ENCODE data around the gene FAF1. TPM values are rescaled to one million over a fixed set of nuclear protein-coding genes. Genes with fewer than 3 reads are reported as not detected.
"Not testable (repeated sequence)": the region's sequence is repeated elsewhere in the genome, so short reads cannot be mapped to it uniquely, and the experiment has no call there.

The FAF1 gene
- total RNA-seq, 1 experiment from 2014 or later, result 124 TPM

GRCh38 chr1:50929376-50929958 is 30.6 kb downstream of the FAF1 start:
- no peaks in the 10 kb centered on the region for H3K9me3 ChIP-seq (replicated peaks)
- no peaks in the 10 kb centered on the region for H3K27me3 ChIP-seq
- 0 out of 2 replicates have a peak, but pooled peaks cover 7% of the 10 kb centered on the region for H3K36me3 ChIP-seq
- 0 out of 2 replicates have a peak, but pooled peaks cover 3% of the 10 kb centered on the region for H3K4me1 ChIP-seq
- DNase-seq, result peak in 1 of 2 experiments; percentile 59
- no peak overlapping the region for H3K27ac ChIP-seq
- no peak overlapping the region for H3K4me3 ChIP-seq

- Histone ChIP-seq H3K4me1 (0 out of 2 replicates have a peak, but pooled peaks cover 3% of the 10 kb centered on the region), H3K4me3 (no peak overlapping the region), H3K27ac (no peak overlapping the region), H3K27me3 (no peaks in the 10 kb centered on the region), H3K9me3 (replicated peaks) (peaks cover 12% of the 10 kb centered on the region), H3K36me3 (peaks cover 5% of the 10 kb centered on the region; the same call in 1 of the 2 replicates)
- DNase-seq, result no peak
Measured at GRCh38 chr1:50923564-50923963, 36.5 kb downstream of the FAF1 start.

- Histone ChIP-seq H3K9me3 (replicated peaks) (peaks cover 12% of the 10 kb centered on the region), H3K27me3 (no peaks in the 10 kb centered on the region), H3K4me1 (no peaks in the 10 kb centered on the region), H3K27ac (no peak overlapping the region), H3K4me3 (no peak overlapping the region), H3K36me3 (peaks cover 5% of the 10 kb centered on the region; the same call in 1 of the 2 replicates)
- no peak for DNase-seq
Measured at GRCh38 chr1:50921029-50921428, 39.0 kb downstream of the FAF1 start.

GRCh38 chr1:50920409-50920808 is 39.7 kb downstream of the FAF1 start:
- no peak for DNase-seq
- H3K4me1 ChIP-seq, result no peaks in the 10 kb centered on the region
- H3K4me3 ChIP-seq, result no peak overlapping the region
- peaks cover 5% of the 10 kb centered on the region; the same call in 1 of the 2 replicates for H3K36me3 ChIP-seq
- no peaks in the 10 kb centered on the region for H3K27me3 ChIP-seq
- H3K9me3 ChIP-seq (replicated peaks), result peaks cover 12% of the 10 kb centered on the region
- H3K27ac ChIP-seq, result no peak overlapping the region

- H3K27me3 ChIP-seq, result no peaks in the 10 kb centered on the region
- no peak overlapping the region for H3K4me3 ChIP-seq
- H3K4me1 ChIP-seq, result no peaks in the 10 kb centered on the region
- no peak overlapping the region for H3K27ac ChIP-seq
- H3K36me3 ChIP-seq, result peaks cover 2% of the 10 kb centered on the region; the same call in 1 of the 2 replicates
- no peak for DNase-seq
- peaks cover 5% of the 10 kb centered on the region; the same call in 1 of the 2 replicates for H3K9me3 ChIP-seq (replicated peaks)
Measured at GRCh38 chr1:50917138-50918137, 42.6 kb downstream of the FAF1 start.

GRCh38 chr1:50915621-50916020 is 44.4 kb downstream of the FAF1 start:
- no peak for DNase-seq
- no peak overlapping the region for H3K4me3 ChIP-seq
- H3K27ac ChIP-seq, result no peak overlapping the region
- H3K27me3 ChIP-seq, result no peaks in the 10 kb centered on the region
- H3K36me3 ChIP-seq, result peaks cover 2% of the 10 kb centered on the region; the same call in 1 of the 2 replicates
- H3K4me1 ChIP-seq, result no peaks in the 10 kb centered on the region
- H3K9me3 ChIP-seq (replicated peaks), result peaks cover 4% of the 10 kb centered on the region; the same call in 1 of the 2 replicates

- Histone ChIP-seq H3K4me3 (no peak overlapping the region), H3K36me3 (peaks cover 1% of the 10 kb centered on the region), H3K9me3 (replicated peaks) (peaks cover 3% of the 10 kb centered on the region; the same call in 1 of the 2 replicates), H3K4me1 (no peaks in the 10 kb centered on the region), H3K27me3 (no peaks in the 10 kb centered on the region), H3K27ac (no peak overlapping the region)
- DNase-seq, result no peak
Measured at GRCh38 chr1:50913954-50914353, 46.1 kb downstream of the FAF1 start.

GRCh38 chr1:50910356-50910755 is 49.7 kb downstream of the FAF1 start:
- H3K4me1 ChIP-seq; H3K27me3 ChIP-seq; DNase-seq; H3K9me3 ChIP-seq (replicated peaks); H3K4me3 ChIP-seq; H3K27ac ChIP-seq; H3K36me3 ChIP-seq: not testable (repeated sequence)

GRCh38 chr1:50907610-50908009 is 52.5 kb downstream of the FAF1 start:
- not testable (repeated sequence) for DNase-seq; H3K27ac ChIP-seq; H3K27me3 ChIP-seq; H3K36me3 ChIP-seq; H3K4me3 ChIP-seq; H3K9me3 ChIP-seq (replicated peaks); H3K4me1 ChIP-seq

- DNase-seq; H3K27ac ChIP-seq; H3K9me3 ChIP-seq (replicated peaks); H3K4me1 ChIP-seq; H3K27me3 ChIP-seq; H3K4me3 ChIP-seq; H3K36me3 ChIP-seq: not testable (repeated sequence)
Measured at GRCh38 chr1:50906050-50906449, 54.0 kb downstream of the FAF1 start.

GRCh38 chr1:50902419-50902818 is 57.6 kb downstream of the FAF1 start:
- no peaks in the 10 kb centered on the region for H3K36me3 ChIP-seq
- H3K9me3 ChIP-seq (replicated peaks), result peaks cover 4% of the 10 kb centered on the region; the same call in 1 of the 2 replicates
- H3K4me3 ChIP-seq, result no peak overlapping the region
- H3K4me1 ChIP-seq, result no peaks in the 10 kb centered on the region
- no peak overlapping the region for H3K27ac ChIP-seq
- H3K27me3 ChIP-seq, result no peaks in the 10 kb centered on the region
- no peak for DNase-seq

GRCh38 chr1:50901872-50902271 is 58.2 kb downstream of the FAF1 start:
- Histone ChIP-seq H3K36me3 (no peaks in the 10 kb centered on the region), H3K27ac (no peak overlapping the region), H3K4me3 (no peak overlapping the region), H3K27me3 (no peaks in the 10 kb centered on the region), H3K4me1 (no peaks in the 10 kb centered on the region), H3K9me3 (replicated peaks) (peaks cover 4% of the 10 kb centered on the region; the same call in 1 of the 2 replicates)
- no peak for DNase-seq

- no peak for DNase-seq
- H3K27me3 ChIP-seq, result no peaks in the 10 kb centered on the region
- H3K27ac ChIP-seq, result no peak overlapping the region
- H3K4me1 ChIP-seq, result no peaks in the 10 kb centered on the region
- H3K36me3 ChIP-seq, result no peaks in the 10 kb centered on the region; the same call in 1 of the 2 replicates
- no peak overlapping the region for H3K4me3 ChIP-seq
- no peaks in the 10 kb centered on the region for H3K9me3 ChIP-seq (replicated peaks)
Measured at GRCh38 chr1:50898773-50899172, 61.3 kb downstream of the FAF1 start.

- no peak for DNase-seq
- H3K27ac ChIP-seq, result no peak overlapping the region
- peaks cover 5% of the 10 kb centered on the region for H3K36me3 ChIP-seq
- H3K4me1 ChIP-seq, result no peaks in the 10 kb centered on the region
- H3K27me3 ChIP-seq, result no peaks in the 10 kb centered on the region
- no peak overlapping the region for H3K4me3 ChIP-seq
- peaks cover 6% of the 10 kb centered on the region for H3K9me3 ChIP-seq (replicated peaks)
Measured at GRCh38 chr1:50894340-50894739, 65.7 kb downstream of the FAF1 start.

GRCh38 chr1:50893466-50893865 is 66.6 kb downstream of the FAF1 start:
- DNase-seq, result no peak
- H3K27ac ChIP-seq, result no peak overlapping the region
- no peak overlapping the region for H3K4me3 ChIP-seq
- H3K27me3 ChIP-seq, result no peaks in the 10 kb centered on the region
- H3K9me3 ChIP-seq (replicated peaks), result peaks cover 6% of the 10 kb centered on the region
- no peaks in the 10 kb centered on the region for H3K4me1 ChIP-seq
- peaks cover 5% of the 10 kb centered on the region for H3K36me3 ChIP-seq
